ENCODE measurements around the gene KRT73.

GRCh38 chr12:52601671-52602070, 16.7 kb downstream of the KRT73 start:
- TF ChIP-seq EZH2 (IDR thresholded peaks at IDR 0.05; ENCODE audit: borderline replicate concordance) (no peak), CTCF (IDR thresholded peaks at IDR 0.05; ENCODE audit: poor library complexity) (no peak), EZH2phosphoT487 (IDR thresholded peaks at IDR 0.05; ENCODE audit: low read depth, severe bottlenecking, unreplicated experiment) (no peak)
